Small intestine (tissue), 7 donors: ENCODE data around the gene DBNDD2. TPM values are rescaled to one million over a fixed set of nuclear protein-coding genes. Genes with fewer than 3 reads are reported as not detected.

Experiments
- DNase-seq, 2 donors: peaks; one replicate each; pipeline versions ENCODE4 v3.0.0 to v3.0.0-alpha.2; 2013
- FAIRE-seq: peaks from 2 replicates; lab custom pipeline; 2012; peaks lifted over from hg19 to GRCh38; lab: Jason Lieb, UNC
- H3K27ac ChIP-seq, 3 donors: one replicate each; pipeline ENCODE4 v1.5.1; 2013; ENCODE audit warnings: low read length in 2 of 3, mild to moderate bottlenecking in 2 of 3, control low read depth in 1 of 3, inconsistent platforms in 1 of 3, low read depth in 1 of 3, moderate library complexity in 1 of 3
- H3K27me3 ChIP-seq, 3 donors: one replicate each; pipeline ENCODE4 v1.6.1; 2013; ENCODE audit warnings: low read length in 3 of 3, inconsistent platforms in 1 of 3; ENCODE audit not compliant: control insufficient read depth in 3 of 3, insufficient read depth in 3 of 3
- H3K36me3 ChIP-seq, 3 donors: one replicate each; pipeline ENCODE4 v1.6.1; 2013; ENCODE audit warnings: low read length in 3 of 3, inconsistent platforms in 1 of 3, low read depth in 1 of 3, mild to moderate bottlenecking in 1 of 3, moderate library complexity in 1 of 3; ENCODE audit not compliant: control insufficient read depth in 3 of 3, insufficient read depth in 2 of 3
- H3K4me1 ChIP-seq, 3 donors: one replicate each; pipeline ENCODE4 v1.6.1; 2013; ENCODE audit warnings: low read length in 2 of 3, inconsistent platforms in 1 of 3, low read depth in 1 of 3, mild to moderate bottlenecking in 1 of 3, moderate library complexity in 1 of 3; ENCODE audit not compliant: control insufficient read depth in 3 of 3, insufficient read depth in 2 of 3
- H3K4me3 ChIP-seq, 3 donors: one replicate each; pipeline ENCODE4 v1.5.1; 2013; ENCODE audit warnings: low read length in 3 of 3, control low read depth in 1 of 3, inconsistent platforms in 1 of 3, low read depth in 1 of 3, mild to moderate bottlenecking in 1 of 3, moderate library complexity in 1 of 3
- H3K9me3 ChIP-seq, 2 donors: one replicate each; pipeline ENCODE4 v1.6.1; 2013; ENCODE audit warnings: low read depth in 1 of 2, low read length in 1 of 2; ENCODE audit not compliant: control insufficient read depth in 2 of 2, insufficient read depth in 1 of 2
- WGBS, 3 donors: extraction: QIAGEN DNeasy Blood & Tissue Kit; methylation state at CpG; one replicate each; pipeline ENCODE4 v1.1.7; 2013; 5-methylcytosine and 5-hydroxymethylcytosine counted together
- polyA plus RNA-seq, 4 donors: library from polyadenylated mRNA; stranded (reverse) in 3 of 4; unstranded in 1 of 4; fragments of 200-250 nt in 3 of 4; fragments of 120-200 nt in 1 of 4; gene quantifications; one replicate each; pipeline versions ENCODE4 v1.2.1 to v1.2.3, GENCODE V29; 2013
- donor health status: healthy with polysubstance abuse.
- donor health status: control.
- donor health status: control.
- donor health status: Bipolar disorder and iron deficiency.
- donor health status: healthy.

The DBNDD2 gene
- polyA plus RNA-seq, 4 donors: 46.1 to 114 (median 101) TPM

DNA sequence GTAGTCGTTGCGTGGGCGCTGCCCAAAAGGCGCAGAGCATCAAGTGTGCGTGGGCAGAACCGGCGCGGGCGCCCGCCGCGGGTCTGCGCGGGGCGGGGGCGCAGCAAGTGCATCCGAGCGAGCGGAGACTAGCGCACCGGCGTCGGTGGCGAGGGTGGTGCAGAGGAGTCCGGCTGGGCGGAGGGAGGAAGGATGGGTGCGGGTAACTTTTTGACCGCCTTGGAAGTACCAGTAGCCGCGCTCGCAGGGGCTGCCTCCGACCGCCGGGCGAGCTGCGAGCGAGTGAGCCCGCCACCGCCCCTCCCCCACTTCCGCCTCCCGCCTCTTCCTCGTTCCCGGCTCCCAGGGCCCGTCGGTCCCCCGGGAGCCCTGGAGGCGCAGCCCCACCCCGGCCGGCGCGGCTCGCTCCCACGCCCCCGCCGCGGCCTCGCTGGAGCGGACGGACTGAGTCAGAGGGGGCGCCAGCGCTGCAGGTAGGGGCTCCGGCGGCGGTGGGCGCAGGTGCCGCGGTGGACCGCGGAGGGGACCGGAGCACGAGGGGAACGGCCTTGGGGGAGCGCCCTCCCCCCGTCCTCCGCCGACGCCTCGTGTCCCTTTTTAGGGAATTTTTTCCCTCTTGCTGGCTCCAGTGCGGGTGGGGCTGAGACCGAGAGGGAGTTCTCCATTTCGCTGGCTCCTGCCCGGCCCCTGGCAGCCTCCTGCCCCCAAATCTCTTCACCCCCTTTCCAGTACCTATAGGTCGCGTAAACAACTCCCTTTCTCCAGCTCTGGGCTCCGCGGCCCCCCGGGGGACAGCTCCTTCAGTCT lies 1.6 kb upstream of the DBNDD2 start:
- H3K4me3 ChIP-seq: peak overlapping the region; percentile 76 to 86 (median 79)
- peak; percentile 71 to 83 for DNase-seq
- H3K4me1 ChIP-seq: peaks cover 2 to 12% (median 4%) of the 10 kb centered on the region in 3 donors
- no peak for FAIRE-seq
- peak overlapping the region; percentile 40 to 94 (median 68) for H3K27ac ChIP-seq
- no peaks in the 10 kb centered on the region for H3K9me3 ChIP-seq
- peaks cover 0 to 2% (median 0%) of the 10 kb centered on the region in 3 donors for H3K27me3 ChIP-seq
- 1 to 2% (median 1%) methylated on average over 45 to 87 of the region's 87 CpGs for WGBS, 3 donors
- peaks cover 0 to 11% (median 2%) of the 10 kb centered on the region in 3 donors for H3K36me3 ChIP-seq

- Histone ChIP-seq H3K4me1 (peaks cover 2 to 13% (median 7%) of the 10 kb centered on the region in 3 donors), H3K4me3 (peak overlapping the region; percentile 76 to 86 (median 79)), H3K27me3 (peaks cover 0 to 2% (median 0%) of the 10 kb centered on the region in 3 donors), H3K36me3 (peaks cover 0 to 11% (median 2%) of the 10 kb centered on the region in 3 donors), H3K9me3 (no peaks in the 10 kb centered on the region), H3K27ac (peak overlapping the region; percentile 39 to 94 (median 68))
- no peak for FAIRE-seq
- peak; percentile 42 to 70 for DNase-seq
- 10 to 20% (median 16%) methylated on average over 28 to 30 of the region's 30 CpGs for WGBS, 3 donors
Observed at GRCh38 chr20:45407067-45407745, 883 bp upstream of the DBNDD2 start.

GRCh38 chr20:45408646-45409213 lies 641 bp downstream of the DBNDD2 start:
- Histone ChIP-seq H3K9me3 (no peaks in the 10 kb centered on the region), H3K4me1 (peaks cover 2 to 13% (median 7%) of the 10 kb centered on the region in 3 donors), H3K27ac (peak overlapping the region in 2 of 3 donors; percentile 36 to 48), H3K36me3 (peaks cover 0 to 11% (median 2%) of the 10 kb centered on the region in 3 donors), H3K4me3 (no peak overlapping the region), H3K27me3 (peaks cover 0 to 2% (median 0%) of the 10 kb centered on the region in 3 donors)
- 72 to 73% (median 72%) methylated on average over 7 of the region's 7 CpGs for WGBS, 3 donors
- FAIRE-seq (no peak), DNase-seq (no peak)

GRCh38 chr20:45409521-45410272 lies 1.6 kb downstream of the DBNDD2 start:
- DNase-seq: peak; percentile 26 to 92
- FAIRE-seq: no peak
- WGBS, 3 donors: 80 to 87% (median 82%) methylated on average over 7 of the region's 7 CpGs

GRCh38 chr20:45410887-45411286 lies 2.8 kb downstream of the DBNDD2 start:
- H3K4me3 ChIP-seq: no peak overlapping the region
- H3K4me1 ChIP-seq: peaks cover 2 to 13% (median 7%) of the 10 kb centered on the region in 3 donors
- WGBS, 3 donors: 15 to 55% (median 39%) methylated on average over 8 of the region's 8 CpGs
- FAIRE-seq (no peak), DNase-seq (peak; percentile 80 to 84)
- no peaks in the 10 kb centered on the region for H3K27me3 ChIP-seq
- no peaks in the 10 kb centered on the region for H3K9me3 ChIP-seq
- H3K36me3 ChIP-seq: peaks cover 0 to 11% (median 2%) of the 10 kb centered on the region in 3 donors
- peak overlapping the region; percentile 65 to 81 (median 74) for H3K27ac ChIP-seq

More at GRCh38 chr20:45409521-45410272, 1.6 kb downstream of the DBNDD2 start:
- H3K4me3 ChIP-seq: no peak overlapping the region
- peaks cover 0 to 11% (median 2%) of the 10 kb centered on the region in 3 donors for H3K36me3 ChIP-seq
- peaks cover 0 to 2% (median 0%) of the 10 kb centered on the region in 3 donors for H3K27me3 ChIP-seq
- no peaks in the 10 kb centered on the region for H3K9me3 ChIP-seq
- H3K27ac ChIP-seq: peak overlapping the region in 2 of 3 donors; percentile 55 to 66
- peaks cover 2 to 13% (median 7%) of the 10 kb centered on the region in 3 donors for H3K4me1 ChIP-seq

GRCh38 chr20:45412653-45413052 lies 4.6 kb downstream of the DBNDD2 start:
- peaks cover 4 to 18% (median 7%) of the 10 kb centered on the region in 3 donors for H3K4me1 ChIP-seq
- H3K36me3 ChIP-seq: peaks cover 0 to 11% (median 2%) of the 10 kb centered on the region in 3 donors
- H3K9me3 ChIP-seq: no peaks in the 10 kb centered on the region
- no peak overlapping the region for H3K4me3 ChIP-seq
- 86 to 90% (median 87%) methylated on average over 5 of the region's 5 CpGs for WGBS, 3 donors
- H3K27me3 ChIP-seq: no peaks in the 10 kb centered on the region
- H3K27ac ChIP-seq: peak overlapping the region in 1 of 3 donors; percentile 2
- no peak for FAIRE-seq
- no peak for DNase-seq

DNA sequence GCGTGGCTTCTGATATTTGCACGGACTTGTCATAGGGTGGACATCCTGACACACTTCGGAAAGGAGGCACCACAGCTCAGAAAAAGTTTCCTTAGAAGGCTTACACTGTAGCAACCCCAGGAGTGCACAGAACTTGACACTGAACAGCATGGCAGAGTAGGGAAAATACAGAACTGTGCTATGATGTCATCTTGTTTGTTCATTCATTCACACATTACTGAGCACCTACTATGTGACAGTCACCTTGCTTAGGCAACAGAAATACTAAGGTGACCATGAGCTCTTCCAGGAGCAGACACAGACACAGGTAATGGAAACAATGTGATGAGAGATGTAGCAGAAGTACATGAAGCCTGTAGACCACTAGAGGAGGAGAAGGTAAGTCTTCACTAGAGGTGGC lies 5.4 kb downstream of the DBNDD2 start:
- no peak for FAIRE-seq
- DNase-seq: no peak
- peaks cover 4 to 18% (median 10%) of the 10 kb centered on the region in 3 donors for H3K4me1 ChIP-seq

More for the DNA sequence above, 5.4 kb downstream of the DBNDD2 start:
- Histone ChIP-seq H3K27ac (no peak overlapping the region), H3K36me3 (peaks cover 0 to 12% (median 2%) of the 10 kb centered on the region in 3 donors), H3K27me3 (no peaks in the 10 kb centered on the region), H3K9me3 (no peaks in the 10 kb centered on the region), H3K4me3 (no peak overlapping the region)
- WGBS, 3 donors: 75 to 87% (median 83%) methylated on average over 3 of the region's 3 CpGs
